ENCODE results near the gene SEMA3E. TPM values are rescaled to one million over a fixed set of nuclear protein-coding genes. Genes with fewer than 3 reads are reported as not detected.

The SEMA3E gene
- total RNA-seq, 4 donors from 2014 or later: 1.0 to 2.2 (median 2.0) TPM

GRCh38 chr7:83429493-83429892 lies 219.4 kb downstream of the SEMA3E start:
- Histone ChIP-seq H3K27me3 (no peaks in the 10 kb centered on the region), H3K4me1 (no peaks in the 10 kb centered on the region), H3K9me3 (no peaks in the 10 kb centered on the region), H3K4me3 (no peak overlapping the region), H3K27ac (no peak overlapping the region), H3K36me3 (no peaks in the 10 kb centered on the region)
- DNase-seq (ENCODE audit: low spot score in 2 of 2): no peak
- TF ChIP-seq POLR2A (IDR thresholded peaks at IDR 0.05) (no peak), POLR2AphosphoS5 (IDR thresholded peaks at IDR 0.05) (no peak), EP300 (IDR thresholded peaks at IDR 0.05) (no peak), CTCF (IDR thresholded peaks at IDR 0.05) (no peak)
- WGBS: 5% methylated on average over 2 of the region's 2 CpGs

- Histone ChIP-seq H3K9me3 (no peaks in the 10 kb centered on the region), H3K27ac (no peak overlapping the region), H3K4me1 (no peaks in the 10 kb centered on the region), H3K27me3 (no peaks in the 10 kb centered on the region), H3K36me3 (no peaks in the 10 kb centered on the region), H3K4me3 (no peak overlapping the region)
- WGBS: 25% methylated on average over 1 of the region's 1 CpG
- DNase-seq (ENCODE audit: low spot score in 2 of 2): no peak
- TF ChIP-seq CTCF (IDR thresholded peaks at IDR 0.05) (no peak), EP300 (IDR thresholded peaks at IDR 0.05) (no peak), POLR2AphosphoS5 (IDR thresholded peaks at IDR 0.05) (no peak), POLR2A (IDR thresholded peaks at IDR 0.05) (no peak)
Measured at GRCh38 chr7:83427884-83428283, 221.1 kb downstream of the SEMA3E start.

GRCh38 chr7:83426325-83426724 lies 222.6 kb downstream of the SEMA3E start:
- Histone ChIP-seq H3K27ac (no peak overlapping the region), H3K36me3 (no peaks in the 10 kb centered on the region), H3K27me3 (no peaks in the 10 kb centered on the region), H3K9me3 (no peaks in the 10 kb centered on the region), H3K4me3 (no peak overlapping the region), H3K4me1 (no peaks in the 10 kb centered on the region)
- WGBS: 91% methylated on average over 3 of the region's 3 CpGs
- no peak for DNase-seq (ENCODE audit: low spot score in 2 of 2)
- TF ChIP-seq CTCF (IDR thresholded peaks at IDR 0.05) (no peak), EP300 (IDR thresholded peaks at IDR 0.05) (no peak), POLR2A (IDR thresholded peaks at IDR 0.05) (no peak), POLR2AphosphoS5 (IDR thresholded peaks at IDR 0.05) (no peak)

GRCh38 chr7:83419013-83419412 lies 229.9 kb downstream of the SEMA3E start:
- no peaks in the 10 kb centered on the region for H3K4me1 ChIP-seq
- H3K27me3 ChIP-seq: no peaks in the 10 kb centered on the region
- no peaks in the 10 kb centered on the region for H3K9me3 ChIP-seq
- H3K4me3 ChIP-seq: no peak overlapping the region
- H3K36me3 ChIP-seq: no peaks in the 10 kb centered on the region
- TF ChIP-seq POLR2A (IDR thresholded peaks at IDR 0.05): no peak
- no peak for TF ChIP-seq CTCF (IDR thresholded peaks at IDR 0.05)
- no peak for TF ChIP-seq EP300 (IDR thresholded peaks at IDR 0.05)
- H3K27ac ChIP-seq: no peak overlapping the region
- 88% methylated on average over 1 of the region's 1 CpG for WGBS
- DNase-seq (ENCODE audit: low spot score in 2 of 2): no peak

- Histone ChIP-seq H3K36me3 (no peaks in the 10 kb centered on the region), H3K27ac (no peak overlapping the region), H3K4me1 (no peaks in the 10 kb centered on the region), H3K27me3 (no peaks in the 10 kb centered on the region), H3K4me3 (no peak overlapping the region), H3K9me3 (no peaks in the 10 kb centered on the region)
- TF ChIP-seq EP300 (IDR thresholded peaks at IDR 0.05) (no peak), POLR2A (IDR thresholded peaks at IDR 0.05) (no peak), POLR2AphosphoS5 (IDR thresholded peaks at IDR 0.05) (no peak), CTCF (IDR thresholded peaks at IDR 0.05) (no peak)
- DNase-seq (ENCODE audit: low spot score in 2 of 2): no peak
- 35% methylated on average over 2 of the region's 2 CpGs for WGBS
Measured at GRCh38 chr7:83415840-83416239, 233.1 kb downstream of the SEMA3E start.

Measured in suprapubic skin (tissue), 4 donors.